ENCODE data around the gene CEP97.

Gene CEP97

DNA sequence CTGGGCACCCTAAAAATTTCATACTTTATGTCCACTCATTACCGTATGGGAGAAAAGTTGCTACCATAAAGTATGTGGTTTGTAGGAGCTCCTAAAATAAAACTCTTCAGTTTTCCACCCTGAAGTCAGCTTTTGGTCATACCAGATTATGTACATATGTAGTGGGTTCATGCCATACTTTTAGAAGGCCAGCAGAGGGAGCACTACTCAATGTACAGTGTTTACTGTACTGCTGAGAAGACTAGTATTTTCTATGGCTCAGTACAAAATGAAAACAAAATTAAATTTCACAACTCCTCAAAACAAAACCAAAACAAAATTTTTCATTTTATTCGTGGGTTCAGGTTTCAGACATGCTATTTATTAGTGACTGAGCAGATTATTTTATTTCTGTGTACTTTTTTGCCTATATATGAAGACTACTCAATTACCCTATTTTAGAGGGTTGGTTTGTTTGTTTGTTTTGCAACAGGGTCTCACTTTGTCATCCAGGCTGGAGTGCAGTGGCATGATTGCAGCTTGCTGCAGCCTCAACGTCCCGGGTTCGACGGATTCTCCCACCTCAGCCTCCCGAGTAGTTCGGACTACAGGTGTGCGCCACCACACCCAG lies 78.9 kb downstream of the CEP97 start:
- peaks cover 17% of the 10 kb centered on the region for H3K36me3 ChIP-seq (replicated peaks; ENCODE audit: insufficient read depth, low read length)
- peak overlapping the region; percentile 42; the same call in 1 of the 2 replicates for H3K27ac ChIP-seq (ENCODE audit: low read length)
- peak overlapping the region; percentile 10; the same call in 1 of the 2 replicates for H3K4me3 ChIP-seq (ENCODE audit: low read length)
- peak overlapping the region; percentile 37 for H3K4me2 ChIP-seq (ENCODE audit: low read depth, low read length)
- no peaks in the 10 kb centered on the region for H4K20me1 ChIP-seq (ENCODE audit: insufficient read depth, low read length)
- H3K79me2 ChIP-seq (ENCODE audit: low read length) = peaks cover 86% of the 10 kb centered on the region
- H3K9ac ChIP-seq (ENCODE audit: low read length) = no peak overlapping the region
- H3F3A ChIP-seq (ENCODE audit: insufficient read depth, low read length) = peaks cover 47% of the 10 kb centered on the region
- H3K9me3 ChIP-seq (replicated peaks; ENCODE audit: insufficient read depth, low read length) = no peaks in the 10 kb centered on the region
- H3K27me3 ChIP-seq (replicated peaks; ENCODE audit: insufficient read depth, low read length) = no peaks in the 10 kb centered on the region
- no peak for TF ChIP-seq EZH2phosphoT487 (IDR thresholded peaks at IDR 0.05; ENCODE audit: low read length)
- TF ChIP-seq, protein P1, sequence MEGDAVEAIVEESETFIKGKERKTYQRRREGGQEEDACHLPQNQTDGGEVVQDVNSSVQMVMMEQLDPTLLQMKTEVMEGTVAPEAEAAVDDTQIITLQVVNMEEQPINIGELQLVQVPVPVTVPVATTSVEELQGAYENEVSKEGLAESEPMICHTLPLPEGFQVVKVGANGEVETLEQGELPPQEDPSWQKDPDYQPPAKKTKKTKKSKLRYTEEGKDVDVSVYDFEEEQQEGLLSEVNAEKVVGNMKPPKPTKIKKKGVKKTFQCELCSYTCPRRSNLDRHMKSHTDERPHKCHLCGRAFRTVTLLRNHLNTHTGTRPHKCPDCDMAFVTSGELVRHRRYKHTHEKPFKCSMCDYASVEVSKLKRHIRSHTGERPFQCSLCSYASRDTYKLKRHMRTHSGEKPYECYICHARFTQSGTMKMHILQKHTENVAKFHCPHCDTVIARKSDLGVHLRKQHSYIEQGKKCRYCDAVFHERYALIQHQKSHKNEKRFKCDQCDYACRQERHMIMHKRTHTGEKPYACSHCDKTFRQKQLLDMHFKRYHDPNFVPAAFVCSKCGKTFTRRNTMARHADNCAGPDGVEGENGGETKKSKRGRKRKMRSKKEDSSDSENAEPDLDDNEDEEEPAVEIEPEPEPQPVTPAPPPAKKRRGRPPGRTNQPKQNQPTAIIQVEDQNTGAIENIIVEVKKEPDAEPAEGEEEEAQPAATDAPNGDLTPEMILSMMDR (IDR thresholded peaks at IDR 0.05; ENCODE audit: low read length) = peak; percentile 87
- DNase-seq = peak; percentile 90
- peaks cover 48% of the 10 kb centered on the region for H3K4me1 ChIP-seq (ENCODE audit: low read length)
- H2AFZ ChIP-seq (ENCODE audit: low read length) = no peak overlapping the region
- H3K9me2 ChIP-seq (replicated peaks; ENCODE audit: insufficient read depth, low read length) = no peaks in the 10 kb centered on the region

DNA sequence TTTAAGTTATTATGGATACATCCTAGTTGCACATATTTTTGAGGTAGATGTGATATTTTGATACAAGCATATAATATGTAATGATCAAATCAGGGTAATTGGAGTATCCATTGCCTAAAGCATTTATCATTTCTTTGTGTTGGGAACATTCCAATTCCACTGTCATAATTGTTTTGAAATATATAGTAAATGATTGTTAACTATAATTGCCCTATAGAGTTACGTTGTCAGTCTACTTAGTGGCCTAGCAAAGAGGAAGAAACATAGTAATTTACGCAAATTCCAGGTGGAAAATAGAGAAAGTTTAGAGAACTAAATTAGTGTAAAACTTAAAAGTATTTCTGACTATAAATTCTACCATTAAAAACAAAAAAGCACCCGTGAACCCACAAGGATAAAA lies 79.5 kb downstream of the CEP97 start:
- H4K20me1 ChIP-seq (ENCODE audit: insufficient read depth, low read length) = no peaks in the 10 kb centered on the region
- peak overlapping the region; percentile 37; the same call in 1 of the 2 replicates for H3K4me2 ChIP-seq (ENCODE audit: low read depth, low read length)
- H3K9ac ChIP-seq (ENCODE audit: low read length) = no peak overlapping the region
- H3K36me3 ChIP-seq (replicated peaks; ENCODE audit: insufficient read depth, low read length) = peaks cover 17% of the 10 kb centered on the region
- no peaks in the 10 kb centered on the region for H3K27me3 ChIP-seq (replicated peaks; ENCODE audit: insufficient read depth, low read length)
- no peaks in the 10 kb centered on the region for H3K9me3 ChIP-seq (replicated peaks; ENCODE audit: insufficient read depth, low read length)
- TF ChIP-seq EZH2phosphoT487 (IDR thresholded peaks at IDR 0.05; ENCODE audit: low read length) = no peak
- no peak for TF ChIP-seq EZH2 (optimal IDR thresholded peaks at IDR 0.05; ENCODE audit: low read depth, low read length)
- TF ChIP-seq, protein P1 (IDR thresholded peaks at IDR 0.05; ENCODE audit: low read length) = no peak
- no peaks in the 10 kb centered on the region for H3K9me2 ChIP-seq (replicated peaks; ENCODE audit: insufficient read depth, low read length)
- no peak overlapping the region for H3K4me3 ChIP-seq (ENCODE audit: low read length)
- no peak overlapping the region for H3K27ac ChIP-seq (ENCODE audit: low read length)
- DNase-seq = no peak
- peaks cover 48% of the 10 kb centered on the region for H3F3A ChIP-seq (ENCODE audit: insufficient read depth, low read length)
- peaks cover 53% of the 10 kb centered on the region for H3K4me1 ChIP-seq (ENCODE audit: low read length)
- no peak overlapping the region for H2AFZ ChIP-seq (ENCODE audit: low read length)
- peaks cover 86% of the 10 kb centered on the region for H3K79me2 ChIP-seq (ENCODE audit: low read length)

DNA sequence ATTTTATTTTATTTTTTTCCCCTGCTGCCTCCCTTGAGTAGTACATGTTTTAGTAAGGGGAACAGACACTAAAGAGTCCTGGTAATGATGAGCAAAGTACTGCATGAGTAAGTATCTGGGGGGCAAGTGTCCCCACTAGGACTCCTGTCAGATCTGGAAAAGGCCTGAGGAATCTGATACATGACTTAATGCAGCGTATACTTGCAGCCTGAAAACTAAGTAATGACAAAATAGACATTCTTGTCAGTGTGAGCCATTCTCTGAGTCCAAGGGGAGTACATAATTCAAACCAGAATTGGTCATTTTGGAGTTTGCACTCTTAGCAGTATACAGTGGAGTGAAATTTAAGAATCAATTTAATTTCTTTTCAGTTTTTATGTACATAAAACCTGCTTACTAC lies 82.1 kb downstream of the CEP97 start:
- no peaks in the 10 kb centered on the region for H3K27me3 ChIP-seq (replicated peaks; ENCODE audit: insufficient read depth, low read length)
- no peak overlapping the region for H3K4me3 ChIP-seq (ENCODE audit: low read length)
- DNase-seq = no peak
- no peaks in the 10 kb centered on the region for H3K9me3 ChIP-seq (replicated peaks; ENCODE audit: insufficient read depth, low read length)
- peaks cover 87% of the 10 kb centered on the region for H3K79me2 ChIP-seq (ENCODE audit: low read length)
- TF ChIP-seq EZH2phosphoT487 (IDR thresholded peaks at IDR 0.05; ENCODE audit: low read length) = no peak
- TF ChIP-seq, protein P1 (IDR thresholded peaks at IDR 0.05; ENCODE audit: low read length) = no peak
- no peak for TF ChIP-seq EZH2 (optimal IDR thresholded peaks at IDR 0.05; ENCODE audit: low read depth, low read length)
- no peak overlapping the region for H2AFZ ChIP-seq (ENCODE audit: low read length)
- H4K20me1 ChIP-seq (ENCODE audit: insufficient read depth, low read length) = no peaks in the 10 kb centered on the region
- H3K27ac ChIP-seq (ENCODE audit: low read length) = no peak overlapping the region
- H3K9me2 ChIP-seq (replicated peaks; ENCODE audit: insufficient read depth, low read length) = no peaks in the 10 kb centered on the region
- peaks cover 33% of the 10 kb centered on the region for H3F3A ChIP-seq (ENCODE audit: insufficient read depth, low read length)
- no peak overlapping the region for H3K9ac ChIP-seq (ENCODE audit: low read length)
- peaks cover 6% of the 10 kb centered on the region; the same call in 1 of the 2 replicates for H3K36me3 ChIP-seq (replicated peaks; ENCODE audit: insufficient read depth, low read length)
- H3K4me1 ChIP-seq (ENCODE audit: low read length) = peaks cover 66% of the 10 kb centered on the region
- no peak overlapping the region for H3K4me2 ChIP-seq (ENCODE audit: low read depth, low read length)
